HL-60/S4 treated with phorbol 12-myristate 13-acetate at 8.2 ng/mL for 4 days and 3 days (cell line): ENCODE data around the gene NIBAN1.
"Not testable (repeated sequence)": the region's sequence is repeated elsewhere in the genome, so short reads cannot be mapped to it uniquely, and the experiment has no call there.

Source experiments
- in situ Hi-C: fragments of 300-500 bp; cut with MboI; formaldehyde crosslinking; loops from 2 replicates; pipeline ENCODE4 v1.15.0; 2022; ENCODE audit warnings: low sequenced_read_pairs

NIBAN1 gene

DNA sequence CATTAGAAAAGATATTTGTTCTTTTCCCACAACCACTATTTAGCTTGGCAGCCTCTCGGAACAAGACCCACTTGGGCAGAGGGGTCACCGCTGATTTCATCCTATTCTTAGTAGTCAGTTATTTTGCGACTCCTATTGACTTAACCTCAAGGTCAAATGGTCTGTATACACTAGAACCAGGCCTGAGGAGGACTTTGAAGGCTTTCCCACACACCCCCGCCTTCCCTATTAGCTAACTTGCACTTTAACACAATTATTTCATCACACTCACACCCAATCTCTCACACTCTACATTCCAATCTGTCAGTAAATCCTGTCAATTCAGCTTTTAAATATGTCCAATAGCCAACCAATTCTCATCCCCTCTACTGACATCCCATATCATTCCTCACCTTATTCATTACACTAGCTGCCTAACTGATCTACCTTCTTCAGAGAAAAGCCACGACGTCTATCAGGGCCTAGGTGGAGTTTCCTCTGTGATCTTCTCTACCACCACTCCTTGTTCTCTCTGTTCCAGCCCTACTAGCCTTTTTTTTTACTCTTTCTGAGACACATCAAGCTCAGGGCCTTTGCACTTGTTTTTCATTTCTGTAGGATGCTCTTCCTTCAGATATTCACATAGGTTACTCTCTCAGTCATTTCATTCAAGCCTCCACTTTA lies 1.0 kb upstream of the NIBAN1 start:
- in situ Hi-C loops = loop anchor here (10.0 to 25.0 kb wide), 2 partner anchors 171 to 187 kb away; partner anchors contain the start of genes SWT1 and TRMT1L

DNA sequence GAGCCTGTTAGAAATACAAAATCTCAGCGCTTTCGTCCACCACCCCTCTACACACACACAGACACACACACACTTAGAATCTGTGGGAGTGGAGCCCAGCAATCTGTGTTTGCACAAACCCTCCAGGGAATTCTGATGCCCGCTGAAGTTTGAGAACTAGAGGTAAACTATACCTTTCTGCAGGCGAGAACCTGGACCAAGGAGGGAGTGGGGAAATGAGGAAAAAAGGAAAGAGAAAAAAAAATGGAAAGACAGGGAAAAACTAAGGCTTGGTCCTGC lies 468 bp upstream of the NIBAN1 start:
- in situ Hi-C loops = loop anchor here (10.0 to 25.0 kb wide), 2 partner anchors 170 to 188 kb away; partner anchors contain the start of genes SWT1 and TRMT1L

DNA sequence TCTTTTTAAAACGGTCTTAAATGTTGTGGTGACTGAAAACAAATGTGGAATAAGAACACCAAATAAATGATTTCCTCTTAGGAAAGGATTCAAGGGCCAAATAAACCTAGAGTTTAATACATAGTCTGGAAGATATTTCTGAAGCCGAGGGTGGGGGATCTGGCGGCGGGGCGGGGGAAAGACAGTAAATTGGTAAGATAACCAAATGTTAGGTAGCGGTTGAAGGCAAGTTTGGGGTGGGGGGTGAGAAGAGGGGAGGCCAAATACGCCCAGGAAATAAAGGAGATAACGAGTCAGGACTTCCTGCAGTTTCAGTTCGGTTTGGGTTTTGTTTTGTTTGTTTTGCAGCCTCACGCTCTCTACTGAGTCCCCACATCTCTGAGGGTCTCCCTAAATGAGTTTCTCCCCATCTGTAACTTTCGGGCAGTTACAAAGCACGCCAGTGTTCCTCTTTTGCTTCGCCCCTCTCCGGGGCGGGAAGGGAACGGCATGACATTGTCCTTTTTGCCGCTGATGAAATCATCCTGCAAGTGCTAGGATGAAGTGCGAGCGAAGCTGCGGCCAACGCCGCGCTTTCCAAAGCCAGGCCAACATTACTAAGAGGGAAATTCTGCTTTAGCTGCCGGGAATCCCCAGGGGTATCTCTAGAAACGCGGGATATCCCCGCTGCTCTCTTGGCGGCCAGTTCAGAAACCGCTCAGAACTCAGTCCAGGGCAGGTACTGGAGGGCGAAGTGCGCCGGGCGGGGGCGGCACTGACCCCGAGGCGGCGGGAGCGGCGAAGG lies 844 bp downstream of the NIBAN1 start:
- in situ Hi-C loops = loop anchor here (10.0 kb wide), 1 partner anchor 169 kb away; no protein-coding TSS in a partner anchor

DNA sequence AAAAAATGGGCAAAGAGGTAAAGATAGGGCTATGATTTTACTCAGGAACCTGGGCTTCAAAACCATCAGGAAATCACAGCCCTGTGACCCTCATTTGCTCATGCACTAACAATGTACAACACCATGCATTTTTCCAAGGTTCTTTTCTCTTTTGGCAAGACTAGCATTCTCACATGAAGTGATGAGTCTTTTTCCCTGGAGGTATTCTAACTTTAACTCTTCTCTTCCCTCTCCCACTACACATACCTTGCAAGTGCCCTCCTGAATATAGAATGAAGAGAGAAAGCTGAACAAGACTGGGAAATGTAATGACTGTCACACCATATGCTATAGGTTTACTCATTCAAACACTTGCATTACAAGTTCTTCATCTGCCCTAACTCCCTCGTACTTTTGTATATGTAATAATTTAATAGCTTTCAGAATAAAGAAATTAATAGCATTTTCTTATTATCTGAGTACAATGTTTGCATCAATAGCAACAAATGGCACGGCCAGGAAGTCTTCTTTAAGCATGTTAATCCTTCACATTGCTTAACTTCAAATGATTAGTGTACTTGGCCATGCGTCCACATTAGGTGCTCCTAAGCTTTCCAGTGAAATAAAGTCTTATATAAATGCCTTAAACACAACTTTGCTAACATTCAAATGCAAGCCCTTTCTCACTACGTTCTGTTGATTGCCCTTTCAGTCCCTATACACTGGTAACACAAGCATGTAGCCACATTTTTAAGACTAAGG lies 1.8 kb downstream of the NIBAN1 start:
- in situ Hi-C loops = loop anchor here (10.0 kb wide), 1 partner anchor 168 kb away; no protein-coding TSS in a partner anchor

DNA sequence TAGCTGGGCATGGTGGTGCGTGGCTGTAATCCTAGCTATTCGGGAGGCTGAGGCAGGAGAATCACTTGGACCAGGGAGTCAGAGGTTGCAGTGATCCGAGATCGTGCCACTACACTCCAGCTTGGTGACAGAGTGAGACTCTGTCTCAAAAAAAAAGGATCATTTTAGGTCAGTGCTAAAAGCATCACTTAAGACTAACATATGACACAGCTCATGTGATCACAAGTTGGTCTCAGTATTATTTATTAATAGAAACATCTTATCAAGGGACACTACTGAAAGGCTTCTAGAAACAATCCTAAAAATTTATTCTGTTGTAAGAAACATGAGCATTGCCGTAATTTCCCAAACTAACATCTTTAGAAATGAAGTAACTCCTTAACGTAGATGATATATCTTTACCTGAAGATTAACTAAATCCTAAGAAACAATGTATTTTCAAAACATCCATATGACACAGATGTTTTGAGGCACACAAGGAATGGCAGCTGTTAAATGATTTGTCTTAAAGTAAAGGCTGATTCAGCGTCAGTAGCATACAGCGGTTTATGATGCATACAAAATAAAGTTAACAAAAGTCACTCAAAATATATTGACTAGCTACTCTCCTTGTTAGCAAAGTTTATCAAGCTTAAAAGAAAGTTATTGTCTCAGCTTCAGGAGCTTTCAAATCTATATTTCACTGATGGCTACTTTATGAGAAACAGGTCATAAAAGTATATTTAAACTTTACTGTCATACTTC lies 2.6 kb downstream of the NIBAN1 start:
- in situ Hi-C loops = loop anchor here (10.0 kb wide), 1 partner anchor 167 kb away; no protein-coding TSS in a partner anchor

DNA sequence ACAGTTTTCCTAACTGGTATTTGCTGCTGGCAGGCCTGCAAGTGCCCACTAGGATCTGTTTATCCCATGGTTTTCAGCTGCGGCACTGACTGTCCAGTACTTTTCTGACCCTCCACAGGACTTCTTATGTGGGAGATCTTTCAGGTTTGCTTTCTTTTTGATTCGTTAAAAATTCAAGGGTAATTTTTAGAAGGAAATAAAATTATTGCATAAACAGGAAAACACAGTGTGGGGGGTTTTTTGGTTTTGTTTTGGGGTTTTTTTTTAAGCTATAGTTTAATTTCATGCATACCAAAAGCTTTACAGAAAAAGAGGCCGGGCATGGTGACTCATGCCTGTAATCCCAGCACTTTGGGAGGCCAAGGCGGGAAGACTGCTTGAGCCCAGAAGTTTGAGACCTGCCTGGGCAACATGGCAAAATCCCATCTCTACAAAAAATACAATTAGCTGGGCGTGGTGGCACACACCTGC lies 3.6 kb downstream of the NIBAN1 start:
- in situ Hi-C loops = loop anchor here (10.0 kb wide), 1 partner anchor 166 kb away; no protein-coding TSS in a partner anchor

DNA sequence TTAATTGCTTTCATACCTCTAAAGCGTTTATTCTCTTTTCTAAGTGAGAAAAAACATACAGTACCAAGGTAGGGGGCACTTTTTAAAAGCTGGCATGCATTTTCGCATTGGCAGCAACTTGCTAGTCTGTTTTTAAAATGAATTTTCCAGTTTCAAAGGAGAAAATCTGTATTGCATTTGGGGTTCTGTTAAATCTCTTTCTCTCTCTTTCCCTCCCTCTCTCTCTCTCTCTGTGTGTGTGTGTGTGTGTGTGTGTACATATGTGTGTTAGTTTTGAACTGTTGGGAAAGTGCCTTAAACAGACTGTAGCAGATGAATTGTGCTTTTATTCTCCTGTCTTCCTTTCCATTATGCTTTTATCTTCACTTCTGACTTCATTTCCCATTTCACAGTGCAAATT lies 7.3 kb downstream of the NIBAN1 start:
- in situ Hi-C loops = no loop called here

DNA sequence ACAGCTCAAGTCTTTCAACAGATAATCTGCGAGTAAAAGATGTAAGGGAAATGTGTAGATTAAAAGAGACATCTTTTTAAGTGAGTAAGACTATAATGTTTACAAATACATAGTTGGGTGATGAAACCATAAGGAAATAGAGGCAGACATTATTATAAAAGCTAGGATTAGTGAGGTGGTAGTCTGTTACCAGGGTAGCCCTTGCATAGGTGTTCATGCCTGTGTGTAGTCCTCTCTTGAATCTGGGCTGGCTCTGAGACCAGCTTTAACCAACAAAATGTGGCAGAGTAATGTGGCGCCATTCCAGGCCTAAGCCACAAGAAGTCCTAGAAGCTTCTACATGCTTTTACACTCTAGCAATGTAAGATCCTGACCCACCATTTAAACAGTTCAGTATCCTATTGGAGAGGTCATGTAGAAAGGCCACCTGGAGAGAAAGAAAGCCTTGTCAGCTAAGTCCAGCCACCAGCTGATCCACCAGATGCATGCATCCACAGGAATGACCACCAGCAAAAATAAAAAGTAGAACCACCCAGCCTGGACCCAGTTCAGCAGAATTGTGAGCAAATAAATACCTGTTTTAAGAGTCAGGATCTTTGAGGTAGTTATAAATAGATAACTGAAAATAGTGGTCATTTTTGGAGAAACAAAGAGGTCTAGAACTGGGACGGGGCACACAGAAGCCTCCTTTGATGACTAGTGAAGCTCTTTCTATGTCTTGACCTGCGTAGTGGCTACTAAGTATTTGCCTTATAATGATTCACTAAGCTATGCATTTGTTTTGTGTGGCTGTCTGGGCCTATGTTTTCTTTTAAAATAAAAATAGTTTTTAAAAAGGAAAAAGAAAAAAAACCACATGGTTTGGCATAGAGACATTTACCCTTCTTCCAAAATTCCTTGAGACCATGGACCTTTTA lies 8.1 kb downstream of the NIBAN1 start:
- in situ Hi-C loops = no loop called here

DNA sequence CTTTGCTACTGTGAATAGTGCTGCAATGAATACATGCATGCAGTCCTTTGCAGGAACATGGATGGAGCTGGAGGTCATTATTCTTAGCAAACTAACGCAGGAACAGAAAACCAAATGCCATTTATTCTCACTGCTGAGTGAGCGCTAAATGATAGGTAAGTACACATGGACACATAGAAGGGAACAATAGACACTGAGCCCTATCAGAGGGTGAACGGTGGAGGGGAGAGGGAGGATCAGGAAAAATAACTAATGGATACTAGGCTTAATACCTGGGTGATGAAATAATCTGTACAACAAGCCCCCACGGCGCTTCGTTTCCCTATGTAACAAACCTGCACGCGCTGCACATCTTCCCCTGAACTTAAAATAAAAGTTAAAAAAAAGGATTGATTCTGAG lies 8.9 kb downstream of the NIBAN1 start:
- in situ Hi-C loops = no loop called here

DNA sequence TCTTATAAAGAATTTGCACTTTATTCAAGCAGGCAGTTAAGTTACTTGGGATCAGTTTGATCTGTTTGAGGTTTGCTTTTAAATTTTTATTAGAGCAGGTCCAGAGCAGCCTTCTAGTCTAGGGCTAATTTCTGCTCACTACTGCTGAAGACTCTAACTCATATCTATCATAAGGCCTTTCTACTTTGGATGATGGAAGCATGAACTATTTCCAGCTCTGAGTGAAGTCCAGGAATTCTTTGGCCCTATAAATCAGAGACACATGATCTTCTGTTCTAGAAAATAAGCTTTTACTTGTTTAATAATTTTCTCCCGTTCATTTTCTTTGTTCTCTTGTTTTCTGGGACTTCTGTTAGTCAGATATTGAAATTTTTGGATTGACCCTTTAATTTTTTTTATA lies 14.7 kb downstream of the NIBAN1 start:
- in situ Hi-C loops = no loop called here

DNA sequence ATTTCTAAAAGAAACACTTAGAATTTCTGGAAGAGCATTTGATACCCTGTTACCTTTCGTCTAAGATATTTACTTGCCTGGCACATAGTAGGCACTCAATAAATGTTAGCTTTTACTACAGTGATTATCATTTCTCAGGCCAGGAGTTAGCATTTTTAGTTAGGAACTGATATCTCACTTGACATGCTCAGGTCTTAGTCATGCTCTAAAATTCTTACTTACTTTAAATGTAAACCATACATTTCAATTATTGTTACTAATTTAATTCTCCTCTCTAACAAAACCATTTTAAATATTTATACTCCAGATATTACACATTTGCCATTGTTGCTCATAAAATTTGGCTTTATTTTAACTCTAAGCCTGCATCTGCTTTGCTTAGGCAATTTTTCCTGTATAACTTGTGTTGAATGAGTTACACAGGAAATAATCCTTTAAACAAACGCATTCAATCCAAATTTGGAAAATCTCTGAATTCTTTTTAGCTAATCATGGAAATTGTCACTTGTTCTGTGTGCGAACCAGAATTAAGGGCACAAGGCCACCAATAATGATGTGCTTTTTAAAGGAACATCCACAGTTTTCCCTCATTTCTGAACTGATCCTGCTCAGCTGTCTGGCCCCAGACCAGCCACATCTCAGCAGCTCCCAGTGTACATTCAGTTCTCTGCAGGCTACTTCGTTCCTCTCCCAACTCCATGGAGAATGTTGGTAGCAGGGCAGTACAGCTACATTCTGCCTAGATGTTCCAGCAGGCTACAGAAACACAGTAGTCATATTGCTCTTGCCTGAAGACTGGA lies 15.6 kb downstream of the NIBAN1 start:
- in situ Hi-C loops = no loop called here

DNA sequence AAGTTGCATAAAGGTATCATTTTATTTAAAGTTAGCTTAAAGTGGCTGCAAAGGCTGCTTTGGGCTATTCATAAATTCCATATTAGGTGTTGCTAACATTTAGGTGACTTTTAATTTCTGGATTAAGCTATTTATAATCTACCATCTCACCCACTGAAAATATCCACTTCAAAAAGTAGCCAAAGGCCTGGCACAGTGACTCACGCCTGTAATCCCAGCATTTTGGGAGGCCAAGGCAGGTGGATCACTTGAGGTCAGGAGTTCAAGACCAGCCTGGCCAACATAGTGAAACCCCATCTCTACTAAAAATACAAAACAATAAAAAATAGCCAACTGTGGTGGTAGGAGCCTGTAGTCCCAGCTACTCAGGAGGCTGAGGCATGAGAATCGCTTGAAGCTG lies 16.4 kb downstream of the NIBAN1 start:
- in situ Hi-C loops = not testable (repeated sequence)

DNA sequence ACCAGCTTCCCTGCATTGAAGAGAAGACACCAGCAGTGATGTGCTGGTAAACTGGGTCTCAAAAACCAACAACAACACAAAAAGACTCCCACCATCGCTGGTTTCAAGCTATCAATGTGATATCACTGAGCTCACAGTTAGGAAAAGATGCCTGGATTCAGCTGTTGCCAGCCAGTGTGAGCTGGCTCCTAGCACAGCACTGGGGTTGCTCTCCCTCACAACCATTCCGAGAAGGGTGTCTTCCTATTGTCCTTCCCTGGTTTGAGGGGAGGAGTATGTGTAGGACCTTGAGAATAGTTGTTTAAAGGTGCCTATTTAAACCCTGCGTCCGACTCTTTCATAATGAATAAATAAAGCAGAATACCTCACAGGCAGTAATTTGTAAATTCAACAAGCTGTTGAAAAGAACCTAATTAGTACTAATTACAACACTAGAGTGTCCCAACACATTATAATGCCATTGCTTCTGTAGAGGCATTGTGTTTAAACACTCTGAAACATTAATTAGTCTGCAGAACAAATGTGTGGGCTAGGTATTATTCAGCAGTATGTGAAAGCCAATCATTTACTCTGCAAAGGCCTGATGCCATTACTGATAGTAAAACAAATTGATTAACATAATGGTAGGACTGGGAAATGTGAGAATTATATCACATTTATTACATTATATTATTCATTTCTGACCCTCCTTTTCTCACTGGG lies 17.2 kb downstream of the NIBAN1 start:
- in situ Hi-C loops = no loop called here

DNA sequence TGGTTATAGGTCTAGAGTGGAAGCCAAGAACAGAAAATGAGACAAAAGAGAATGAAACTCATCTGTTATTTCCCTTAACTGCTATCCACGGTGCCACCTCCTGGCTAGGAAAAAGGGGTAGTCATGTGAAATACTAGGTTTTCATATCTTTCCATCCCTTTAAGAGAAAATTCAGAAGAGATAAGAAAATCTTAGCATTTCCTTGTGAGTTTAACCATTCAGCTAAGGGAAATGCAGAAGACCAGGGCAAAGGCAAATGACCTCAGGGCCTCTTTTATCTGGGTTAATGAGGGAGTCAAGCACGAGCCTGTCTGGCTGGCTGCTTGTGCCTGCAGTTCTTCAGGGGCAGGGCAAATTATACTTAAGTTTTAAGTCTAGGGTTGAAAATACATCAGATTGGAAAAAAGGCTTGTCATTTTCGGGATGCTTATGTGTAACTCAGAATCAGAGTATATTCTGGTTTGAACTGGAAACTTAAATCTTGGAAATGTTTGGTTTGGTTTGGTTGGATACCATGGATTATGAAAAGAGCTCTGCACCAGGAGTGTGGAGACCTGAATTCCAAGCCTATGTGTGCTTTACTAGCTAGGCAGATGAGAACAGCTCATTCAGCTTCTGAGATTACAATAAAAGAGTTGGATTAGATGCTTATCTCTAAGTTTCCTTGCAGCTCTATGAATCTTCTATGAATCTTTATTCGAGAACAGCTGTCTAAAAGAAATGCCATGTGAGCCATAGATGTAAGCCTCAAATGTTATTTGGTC lies 19.9 kb downstream of the NIBAN1 start:
- in situ Hi-C loops = no loop called here

DNA sequence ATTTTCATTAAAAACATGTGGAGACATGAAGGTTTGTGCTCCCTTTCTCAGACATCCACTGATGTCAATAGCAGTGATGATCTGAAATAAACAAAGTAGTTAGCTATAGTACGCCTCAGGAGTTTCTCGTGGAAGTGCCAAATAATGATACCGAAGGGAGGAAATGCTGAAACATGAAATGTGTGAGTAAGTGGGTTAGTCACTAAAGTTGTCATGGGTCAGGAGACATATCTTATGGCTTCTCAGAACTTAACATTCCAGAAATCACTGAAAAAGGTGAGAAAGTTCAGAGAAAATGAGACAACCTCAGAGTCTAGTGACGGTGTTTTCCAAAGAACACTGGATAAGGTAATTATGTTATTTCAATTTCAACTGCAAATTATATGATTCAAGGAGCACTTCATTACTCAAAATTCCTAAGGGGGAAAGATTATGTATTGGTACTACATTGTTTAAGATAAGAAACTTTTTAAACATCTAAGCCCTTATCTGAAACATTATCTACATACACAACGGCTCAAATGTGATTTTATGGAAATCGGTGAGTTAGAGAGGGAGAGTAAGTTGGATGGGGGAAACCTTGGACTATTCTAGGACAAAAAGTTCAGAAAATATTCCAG lies 20.6 kb downstream of the NIBAN1 start:
- in situ Hi-C loops = no loop called here

DNA sequence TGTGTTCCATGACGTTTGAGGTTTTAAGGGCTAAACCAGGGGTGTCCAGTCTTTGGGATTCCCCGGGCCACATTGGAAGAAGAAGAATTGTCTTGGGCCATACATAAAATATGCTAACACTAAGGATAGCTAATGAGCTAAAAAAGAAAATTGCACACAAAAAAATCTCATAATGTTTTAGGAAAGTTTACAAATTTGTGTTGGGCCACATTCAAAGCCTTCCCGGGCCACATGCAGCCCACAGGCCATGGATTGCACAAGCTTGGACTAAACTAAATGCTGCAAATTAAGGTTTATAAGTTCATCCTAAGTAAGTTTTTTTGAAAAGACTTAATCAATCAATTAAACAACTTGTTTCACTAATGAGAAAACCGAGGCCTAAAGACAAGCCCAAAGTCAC lies 21.9 kb downstream of the NIBAN1 start:
- in situ Hi-C loops = no loop called here

DNA sequence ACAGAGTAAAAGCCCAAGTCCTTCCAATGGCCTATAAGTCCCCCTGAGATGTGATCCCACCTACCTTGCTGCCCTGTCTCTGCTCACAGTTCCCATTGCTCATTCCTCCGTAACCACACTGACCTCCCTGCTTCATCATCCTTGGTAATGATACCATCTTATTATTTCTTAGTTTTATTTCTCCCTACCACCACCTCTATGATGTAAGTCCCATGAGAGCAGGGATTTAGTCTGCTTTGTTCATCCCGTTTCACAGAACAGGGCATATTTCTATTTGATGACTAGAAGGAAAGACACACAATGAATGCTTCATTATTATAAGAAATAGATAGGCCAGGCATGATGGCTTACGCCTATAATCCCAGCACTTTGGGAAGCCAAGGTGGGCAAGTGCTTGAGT lies 22.5 kb downstream of the NIBAN1 start:
- in situ Hi-C loops = no loop called here
